Mesendoderm (in vitro differentiated cells): ENCODE measurements around the gene FADS2.

Experiments used
- DNase-seq: peaks from one replicate; pipeline ENCODE4 v3.0.0; 2013
- H2AK5ac ChIP-seq: 2 replicates; pipeline ENCODE4 v1.6.1; 2013; ENCODE audit warnings: low read length, inconsistent platforms
- H2BK120ac ChIP-seq: 2 replicates; pipeline ENCODE4 v1.6.1; 2013; ENCODE audit warnings: low read depth, mild to moderate bottlenecking, low read length, moderate library complexity, mixed read lengths
- H2BK15ac ChIP-seq: replicated peaks from 2 replicates; pipeline ENCODE4 v1.6.1; 2013; ENCODE audit warnings: low read depth, mild to moderate bottlenecking, moderate library complexity
- H2BK5ac ChIP-seq: 2 replicates; pipeline ENCODE4 v1.6.1; 2013; ENCODE audit warnings: low read length, inconsistent platforms
- H3K18ac ChIP-seq: 2 replicates; pipeline ENCODE4 v1.6.1; 2013; ENCODE audit warnings: mild to moderate bottlenecking, low read length, mixed read lengths
- H3K23ac ChIP-seq: one replicate; pipeline ENCODE4 v1.6.1; 2013; ENCODE audit warnings: low read length
- H3K27ac ChIP-seq: 2 replicates; pipeline ENCODE4 v1.5.1; 2013; ENCODE audit warnings: low read depth, mild to moderate bottlenecking, inconsistent platforms, low read length, moderate library complexity
- H3K27me3 ChIP-seq: 2 replicates; pipeline ENCODE4 v1.6.1; 2013; ENCODE audit warnings: low read length, control low read depth, mild to moderate bottlenecking, inconsistent platforms; ENCODE audit not compliant: insufficient read depth, poor library complexity
- H3K36me3 ChIP-seq: 2 replicates; pipeline ENCODE4 v1.6.1; 2013; ENCODE audit warnings: low read length, inconsistent platforms; ENCODE audit not compliant: control insufficient read depth, insufficient read depth
- H3K4ac ChIP-seq: one replicate; pipeline ENCODE4 v1.6.1; 2013; ENCODE audit warnings: low read depth, mild to moderate bottlenecking, low read length, moderate library complexity
- H3K4me1 ChIP-seq: 2 replicates; pipeline ENCODE4 v1.6.1; 2013; ENCODE audit warnings: low read depth, low read length, inconsistent platforms; ENCODE audit not compliant: control insufficient read depth
- H3K4me2 ChIP-seq: 2 replicates; pipeline ENCODE4 v1.6.1; 2013; ENCODE audit warnings: low read length
- H3K4me3 ChIP-seq: 2 replicates; pipeline ENCODE4 v1.5.1; 2013; ENCODE audit warnings: mild to moderate bottlenecking, low read length
- H3K56ac ChIP-seq: one replicate; pipeline ENCODE4 v1.6.1; 2013; ENCODE audit warnings: low read length
- H3K79me1 ChIP-seq: 2 replicates; pipeline ENCODE4 v1.6.1; 2013; ENCODE audit warnings: low read length, inconsistent platforms
- H3K79me2 ChIP-seq: 2 replicates; pipeline ENCODE4 v1.6.1; 2013; ENCODE audit warnings: mild to moderate bottlenecking, low read length; ENCODE audit not compliant: control insufficient read depth, insufficient read depth
- H3K9ac ChIP-seq: 2 replicates; pipeline ENCODE4 v1.6.1; 2013; ENCODE audit warnings: low read length, inconsistent platforms
- H4K5ac ChIP-seq: one replicate; pipeline ENCODE4 v1.6.1; 2013; ENCODE audit warnings: low read length
- H4K8ac ChIP-seq: one replicate; pipeline ENCODE4 v1.6.1; 2013; ENCODE audit warnings: low read depth, mild to moderate bottlenecking, control low read depth, low read length, moderate library complexity
- WGBS: extraction: QIAGEN DNeasy Blood & Tissue Kit; methylation state at CpG from one replicate; pipeline ENCODE4 v1.1.7; 2013; ENCODE audit warnings: low lambda C conversion rate, missing lambda C conversion rate; ENCODE audit not compliant: insufficient coverage; ENCODE audit errors: extremely low coverage; 5-methylcytosine and 5-hydroxymethylcytosine counted together

Gene FADS2

DNA sequence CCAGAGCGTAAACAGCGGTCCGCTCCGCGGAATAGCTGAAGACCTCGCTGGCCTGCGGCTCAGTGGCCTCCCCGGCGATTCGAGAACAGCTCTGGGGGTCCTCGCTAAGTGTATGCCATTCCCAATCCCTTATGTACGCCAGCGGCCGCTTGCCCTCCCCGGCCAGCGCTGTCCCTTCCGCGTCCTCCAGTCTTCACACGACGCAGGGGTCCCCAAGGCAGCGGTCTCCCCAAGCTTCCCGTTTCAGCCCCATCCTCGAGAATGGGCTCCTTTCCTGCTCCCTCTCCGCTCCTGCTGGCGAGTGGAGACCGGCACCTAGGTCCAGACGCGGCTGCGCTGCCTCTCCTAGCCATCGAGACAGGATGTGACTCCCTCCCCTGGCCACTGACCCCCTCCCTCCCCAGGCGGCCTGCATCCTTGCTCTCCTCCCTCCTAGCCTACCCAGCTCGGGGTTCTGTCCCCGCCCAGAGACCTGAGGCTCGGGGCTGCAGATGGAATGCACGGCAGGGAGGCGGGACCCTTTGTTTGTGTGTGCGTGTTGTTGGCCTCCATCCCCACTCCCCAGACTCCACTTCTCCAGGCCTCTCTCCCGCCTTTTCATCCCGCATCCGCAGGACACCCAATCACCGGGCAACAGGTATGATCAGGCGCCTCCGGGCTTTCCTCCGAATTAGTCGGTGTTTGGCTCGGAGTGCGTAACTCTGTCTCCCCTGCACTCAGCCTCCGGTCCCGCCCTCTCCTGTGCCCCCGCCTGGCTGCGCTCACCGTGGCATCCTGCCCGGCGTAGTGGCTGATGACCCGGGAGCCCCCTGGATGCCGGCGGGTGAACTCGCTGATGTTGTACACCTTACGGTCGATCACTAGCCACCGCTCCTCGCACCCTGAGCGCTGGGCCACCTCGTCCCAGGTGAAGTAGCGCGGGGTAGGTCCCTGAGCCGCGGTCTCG lies 12.0 kb upstream of the FADS2 start:
- H3K56ac ChIP-seq, result peak overlapping the region; percentile 97
- no CpG with 5 or more reads among the region's 69 CpGs for WGBS

DNA sequence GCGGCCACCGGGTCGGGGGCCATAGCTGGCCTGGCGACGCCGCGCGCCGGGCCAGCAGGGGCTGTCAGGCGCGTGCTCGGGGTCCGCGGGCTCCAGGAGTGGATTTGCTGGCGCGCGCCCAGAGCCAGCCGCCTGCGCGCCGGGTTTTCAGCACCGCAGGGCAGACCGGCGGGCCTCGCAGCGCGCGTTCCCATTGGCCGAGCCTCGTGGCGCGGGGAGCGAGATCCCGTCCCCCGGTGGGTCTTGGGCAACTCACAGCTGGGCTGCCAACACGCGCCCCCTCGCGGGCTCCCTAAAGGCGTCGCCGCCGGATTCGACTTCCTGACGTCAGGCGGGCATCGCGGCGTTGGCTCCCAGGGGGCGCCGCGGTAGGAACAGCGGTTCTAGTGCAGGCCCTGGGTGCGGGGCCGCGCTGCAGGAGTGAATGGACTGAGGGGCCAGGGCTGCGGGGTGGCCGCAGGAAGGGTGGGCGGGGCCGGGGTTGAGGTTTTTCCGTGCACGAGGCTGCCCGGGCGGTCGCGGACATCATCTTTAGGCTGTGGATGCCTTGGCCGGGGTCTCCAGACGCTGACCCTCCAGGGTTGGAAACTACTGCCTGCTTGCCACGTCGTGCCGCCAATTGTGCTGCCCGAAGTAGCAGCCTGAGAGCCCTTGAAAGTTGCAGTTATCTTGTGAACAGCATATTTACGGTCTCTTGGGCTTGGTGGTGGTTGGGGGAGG lies 11.2 kb upstream of the FADS2 start, which contains the start of gene FADS1:
Gene FADS1 (minus strand): TSS at position 268 of the 720 bp plus-strand sequence. CDS start 74 bp downstream, at position 194.
- Histone ChIP-seq H3K9ac (peak within 1 kb of the TSS; percentile 92), H3K4ac (peak within 1 kb of the TSS; percentile 97), H3K36me3 (peaks cover 11% of the 10 kb centered on the region), H2BK5ac (peak within 1 kb of the TSS; percentile 99), H2BK15ac (no peak within 1 kb of the TSS), H3K23ac (peak within 1 kb of the TSS; percentile 90), H2BK120ac (peak within 1 kb of the TSS; percentile 52), H3K27me3 (no peaks in the 10 kb centered on the region), H3K18ac (peak within 1 kb of the TSS; percentile 88), H3K4me3 (peak within 1 kb of the TSS; percentile 73), H3K79me1 (peaks cover 15% of the 10 kb centered on the region), H2AK5ac (peak within 1 kb of the TSS; percentile 18), H4K5ac (no peak within 1 kb of the TSS), H3K4me1 (peaks cover 5% of the 10 kb centered on the region), H3K79me2 (peaks cover 23% of the 10 kb centered on the region), H3K56ac (peak within 1 kb of the TSS; percentile 97), H3K27ac (peak within 1 kb of the TSS; percentile 95), H4K8ac (no peak within 1 kb of the TSS), H3K4me2 (peak within 1 kb of the TSS; percentile 81)
- DNase-seq, result peak; percentile 98
- no CpG with 5 or more reads among the region's 73 CpGs for WGBS

More for the DNA sequence above, 12.0 kb upstream of the FADS2 start:
- peak overlapping the region; percentile 90 for H3K23ac ChIP-seq
- peak overlapping the region; percentile 18 for H2AK5ac ChIP-seq
- no peak overlapping the region for H4K5ac ChIP-seq
- H4K8ac ChIP-seq, result no peak overlapping the region
- H3K4me3 ChIP-seq, result peak overlapping the region; percentile 73
- H2BK5ac ChIP-seq, result peak overlapping the region; percentile 99
- no peak overlapping the region for H2BK15ac ChIP-seq
- peak overlapping the region; percentile 92 for H3K9ac ChIP-seq
- H3K79me2 ChIP-seq, result peaks cover 23% of the 10 kb centered on the region
- H2BK120ac ChIP-seq, result peak overlapping the region; percentile 4
- H3K27me3 ChIP-seq, result no peaks in the 10 kb centered on the region
- DNase-seq, result peak; percentile 93
- peaks cover 15% of the 10 kb centered on the region for H3K79me1 ChIP-seq
- peaks cover 12% of the 10 kb centered on the region for H3K36me3 ChIP-seq
- peak overlapping the region; percentile 71 for H3K4me2 ChIP-seq
- H3K4me1 ChIP-seq, result peaks cover 5% of the 10 kb centered on the region
- H3K4ac ChIP-seq, result peak overlapping the region; percentile 97
- H3K18ac ChIP-seq, result peak overlapping the region; percentile 46
- H3K27ac ChIP-seq, result peak overlapping the region; percentile 95

DNA sequence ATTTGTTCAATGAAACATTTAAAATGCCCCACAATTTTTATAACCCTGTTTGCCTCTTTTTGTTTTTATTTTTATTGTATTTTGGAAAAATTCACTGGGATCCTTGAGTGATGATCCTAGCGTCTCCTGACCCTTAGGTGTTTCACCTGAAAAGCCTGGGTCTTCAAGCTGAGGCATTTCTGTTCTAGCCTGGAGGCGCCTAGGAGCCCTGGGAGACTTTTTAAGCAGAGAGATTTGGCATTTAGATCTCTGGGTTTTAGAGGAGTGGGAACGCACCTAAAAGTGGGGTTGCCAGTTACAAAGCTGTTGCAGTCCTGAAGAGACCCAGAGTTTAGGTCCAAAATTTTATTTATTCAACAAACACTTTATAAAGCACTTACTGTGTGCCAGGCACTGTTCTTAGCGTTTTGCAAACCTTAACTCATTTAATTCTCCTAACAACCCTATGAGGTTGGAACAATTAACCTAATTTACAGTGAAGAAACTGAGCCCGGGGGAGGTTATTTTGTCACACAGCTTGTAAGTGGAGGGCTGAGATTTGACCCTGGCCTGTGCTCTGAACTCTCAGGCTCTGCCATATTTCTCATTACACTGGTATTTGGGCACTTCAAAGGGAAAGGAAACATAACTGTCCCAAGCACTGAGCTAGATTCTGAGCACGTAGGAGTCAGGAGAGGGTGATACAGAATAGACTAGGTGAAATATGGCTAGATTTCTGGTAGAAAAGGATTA lies 10.5 kb upstream of the FADS2 start:
- DNase-seq, result peak; percentile 53
- H3K4me3 ChIP-seq, result peak overlapping the region; percentile 64

DNA sequence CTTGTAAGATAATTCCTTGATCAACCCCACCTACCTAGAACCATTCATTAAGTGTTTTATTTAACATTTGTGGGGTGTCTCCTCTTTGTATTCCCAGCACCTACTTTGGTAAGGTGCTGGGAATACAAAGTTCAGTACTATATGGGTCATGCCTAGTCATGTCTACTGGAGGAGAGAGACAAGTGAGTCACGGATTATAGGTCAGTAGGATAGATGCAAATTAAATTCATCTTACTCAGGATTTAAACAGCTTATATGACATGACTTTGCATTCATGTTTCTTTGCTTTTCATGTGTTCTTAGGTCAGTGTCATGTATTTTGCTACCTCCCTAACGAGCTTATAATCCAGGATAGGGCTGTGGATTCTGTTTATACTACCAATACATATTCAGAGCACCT lies 7.9 kb upstream of the FADS2 start:
- Histone ChIP-seq H3K4me2 (no peak overlapping the region), H3K4me3 (no peak overlapping the region), H3K27ac (no peak overlapping the region), H2BK120ac (no peak overlapping the region), H2AK5ac (no peak overlapping the region), H4K5ac (no peak overlapping the region), H3K9ac (no peak overlapping the region), H3K79me2 (peaks cover 20% of the 10 kb centered on the region), H4K8ac (no peak overlapping the region), H2BK5ac (no peak overlapping the region), H3K56ac (no peak overlapping the region), H3K18ac (no peak overlapping the region), H3K4ac (no peak overlapping the region), H3K4me1 (no peaks in the 10 kb centered on the region), H2BK15ac (no peak overlapping the region), H3K23ac (no peak overlapping the region), H3K27me3 (no peaks in the 10 kb centered on the region), H3K36me3 (no peaks in the 10 kb centered on the region), H3K79me1 (peaks cover 2% of the 10 kb centered on the region)
- WGBS, result no CpG with 5 or more reads among the region's 2 CpGs
- DNase-seq, result no peak

More for the DNA sequence above, 10.5 kb upstream of the FADS2 start:
- Histone ChIP-seq H3K79me2 (peaks cover 23% of the 10 kb centered on the region), H3K4me2 (peak overlapping the region; percentile 81), H3K23ac (peak overlapping the region; percentile 82), H3K4ac (peak overlapping the region; percentile 59), H3K18ac (peak overlapping the region; percentile 88), H3K27me3 (no peaks in the 10 kb centered on the region), H2BK5ac (no peak overlapping the region), H4K5ac (no peak overlapping the region), H3K56ac (peak overlapping the region; percentile 97), H2BK15ac (no peak overlapping the region), H3K9ac (peak overlapping the region; percentile 92), H3K79me1 (peaks cover 10% of the 10 kb centered on the region), H4K8ac (no peak overlapping the region), H2BK120ac (no peak overlapping the region), H2AK5ac (no peak overlapping the region), H3K36me3 (peaks cover 3% of the 10 kb centered on the region), H3K4me1 (peaks cover 5% of the 10 kb centered on the region), H3K27ac (peak overlapping the region; percentile 85)
- no CpG with 5 or more reads among the region's 6 CpGs for WGBS

DNA sequence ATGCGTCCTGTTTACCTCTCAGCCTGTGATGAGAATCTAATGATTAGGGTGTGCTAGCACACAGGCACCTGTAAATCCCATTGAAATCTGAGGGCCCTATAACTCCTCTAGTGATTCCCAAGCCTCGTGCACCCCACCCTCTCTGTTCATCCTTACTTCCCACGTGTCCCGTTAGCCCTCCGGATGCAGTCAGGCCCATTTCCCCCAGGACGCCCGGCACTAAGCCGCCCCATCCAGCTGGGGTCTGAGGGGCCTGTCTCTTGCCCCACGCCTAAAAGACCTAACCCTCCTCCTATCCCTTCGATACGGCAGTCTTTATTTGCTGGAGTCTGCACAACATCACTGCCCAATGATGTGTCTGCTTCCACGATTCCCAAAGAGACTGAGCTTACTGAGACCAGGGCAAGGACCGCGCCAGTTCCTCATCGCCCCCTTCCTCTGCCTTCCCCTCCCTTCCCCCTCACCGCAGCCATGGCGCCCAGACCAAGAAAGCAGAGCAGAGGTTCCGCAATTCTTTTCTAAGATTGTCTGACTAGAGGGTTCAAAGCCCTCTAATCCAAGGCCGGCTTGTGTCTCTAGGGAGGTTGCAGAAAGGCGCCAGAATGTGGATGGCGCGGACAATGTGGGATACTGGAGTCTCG lies 1.1 kb upstream of the FADS2 start:
- Histone ChIP-seq H3K4ac (peak overlapping the region; percentile 95), H3K79me2 (peaks cover 39% of the 10 kb centered on the region), H2BK120ac (peak overlapping the region; percentile 84), H3K27me3 (no peaks in the 10 kb centered on the region), H3K79me1 (peaks cover 21% of the 10 kb centered on the region), H4K8ac (no peak overlapping the region), H3K4me1 (peaks cover 24% of the 10 kb centered on the region), H2BK5ac (peak overlapping the region; percentile 47), H3K56ac (peak overlapping the region; percentile 100), H2BK15ac (no peak overlapping the region), H3K9ac (peak overlapping the region; percentile 100), H3K36me3 (no peaks in the 10 kb centered on the region), H3K18ac (peak overlapping the region; percentile 75), H3K27ac (peak overlapping the region; percentile 93), H2AK5ac (peak overlapping the region; percentile 4), H3K4me2 (peak overlapping the region; percentile 66), H3K23ac (no peak overlapping the region), H3K4me3 (peak overlapping the region; percentile 46), H4K5ac (peak overlapping the region; percentile 8)
- no CpG with 5 or more reads among the region's 23 CpGs for WGBS
- DNase-seq, result no peak
